GM19397 (cell line): ENCODE measurements around the gene PAK6.
A peak's percentile ranks its signal among the peaks of the same experiment; 100 is the strongest.

Experiments
- ATAC-seq: cut with Tn5 transposase; IDR thresholded peaks from one replicate; pipeline ENCODE4 v1.9.1; 2021; ENCODE audit warnings: mild to moderate bottlenecking, moderate library complexity; ENCODE audit not compliant: unreplicated experiment

The PAK6 gene

GRCh38 chr15:40241269-40242212 lies 2.7 kb downstream of the PAK6 start:
- ATAC-seq = no peak

- no peak for ATAC-seq
Observed at GRCh38 chr15:40242213-40242599, 3.3 kb downstream of the PAK6 start.

- no peak for ATAC-seq
Observed at GRCh38 chr15:40242601-40243000, 3.7 kb downstream of the PAK6 start.

- ATAC-seq = no peak
Observed at GRCh38 chr15:40243126-40243810, 4.4 kb downstream of the PAK6 start.

- no peak for ATAC-seq
Observed at GRCh38 chr15:40244961-40245523, 6.2 kb downstream of the PAK6 start.

- no peak for ATAC-seq
Observed at GRCh38 chr15:40245666-40246450, 7.0 kb downstream of the PAK6 start.

- no peak for ATAC-seq
Observed at GRCh38 chr15:40246496-40247280, 7.8 kb downstream of the PAK6 start.

GRCh38 chr15:40247406-40247971 lies 8.6 kb downstream of the PAK6 start:
- ATAC-seq = no peak

GRCh38 chr15:40248006-40248783 lies 9.3 kb downstream of the PAK6 start:
- ATAC-seq = no peak

GRCh38 chr15:40249477-40250303 lies 10.8 kb downstream of the PAK6 start:
- no peak for ATAC-seq

GRCh38 chr15:40250304-40250656 lies 11.4 kb downstream of the PAK6 start:
- ATAC-seq = no peak

- ATAC-seq = no peak
Observed at GRCh38 chr15:40250771-40251483, 12.1 kb downstream of the PAK6 start.

GRCh38 chr15:40251486-40252140 lies 12.8 kb downstream of the PAK6 start:
- no peak for ATAC-seq

GRCh38 chr15:40252141-40252437 lies 13.2 kb downstream of the PAK6 start:
- ATAC-seq = peak; percentile 12

GRCh38 chr15:40252438-40253166 lies 13.7 kb downstream of the PAK6 start:
- peak; percentile 52 for ATAC-seq

- ATAC-seq = no peak
Observed at GRCh38 chr15:40253167-40253790, 14.4 kb downstream of the PAK6 start.
